IPS DF 19.7 (cell line): ENCODE data around the gene PALLD.

ENCODE experiments used
- DNase-seq: peaks from one replicate; pipeline ENCODE4 v3.0.0-alpha.2; 2013; ENCODE audit warnings: low read depth, low spot score

Gene PALLD

DNA sequence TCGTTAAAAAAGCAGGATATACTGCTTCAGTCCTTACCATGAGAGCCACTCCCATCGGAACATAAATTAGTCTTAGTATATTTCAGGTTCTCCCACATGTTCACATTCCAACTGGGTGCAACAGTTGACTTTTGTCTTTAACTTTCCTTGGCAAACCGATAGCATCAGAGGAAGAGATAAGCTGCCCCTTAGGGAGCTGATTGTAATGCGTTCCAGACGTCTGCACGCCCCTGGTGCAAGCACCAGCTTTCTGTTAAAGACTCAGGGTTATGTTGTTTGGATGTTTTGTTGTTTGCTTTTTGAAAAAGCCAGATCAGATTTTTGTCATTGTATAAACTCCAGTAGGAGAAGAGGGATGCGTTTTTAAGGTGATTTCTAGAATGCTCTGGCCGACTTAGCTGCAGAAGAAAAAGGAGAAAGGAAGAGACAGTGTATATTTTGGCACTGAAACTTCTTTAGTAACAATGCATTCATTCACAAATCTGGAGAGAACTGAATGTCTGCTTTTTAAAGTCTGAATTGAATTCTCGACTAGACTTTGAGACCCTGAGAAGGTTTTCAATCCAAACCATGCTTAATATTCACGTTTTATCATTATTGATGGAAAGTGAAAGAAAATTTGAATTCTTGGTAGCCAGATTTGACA is 352.3 kb downstream of the PALLD start:
- DNase-seq = no peak

DNA sequence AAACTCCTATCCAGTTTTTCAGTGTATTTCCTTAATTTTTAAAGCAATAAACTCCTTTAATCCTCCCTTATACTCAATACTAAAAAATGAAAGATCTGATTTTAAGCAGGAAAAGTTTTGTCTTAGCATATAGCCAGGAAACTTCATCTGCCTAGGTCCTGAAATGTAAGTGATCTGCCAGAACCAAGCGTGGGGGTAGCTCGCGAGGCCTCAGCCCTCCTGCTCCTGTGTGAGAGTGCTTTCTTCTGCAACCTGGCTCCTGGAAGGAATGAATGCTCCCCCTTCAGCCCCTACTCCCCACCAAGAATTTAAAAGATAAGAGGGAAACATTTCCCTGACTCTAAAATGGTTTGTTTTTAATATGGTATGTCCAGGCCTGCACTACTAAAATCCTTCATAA is 353.1 kb downstream of the PALLD start:
- no peak for DNase-seq

DNA sequence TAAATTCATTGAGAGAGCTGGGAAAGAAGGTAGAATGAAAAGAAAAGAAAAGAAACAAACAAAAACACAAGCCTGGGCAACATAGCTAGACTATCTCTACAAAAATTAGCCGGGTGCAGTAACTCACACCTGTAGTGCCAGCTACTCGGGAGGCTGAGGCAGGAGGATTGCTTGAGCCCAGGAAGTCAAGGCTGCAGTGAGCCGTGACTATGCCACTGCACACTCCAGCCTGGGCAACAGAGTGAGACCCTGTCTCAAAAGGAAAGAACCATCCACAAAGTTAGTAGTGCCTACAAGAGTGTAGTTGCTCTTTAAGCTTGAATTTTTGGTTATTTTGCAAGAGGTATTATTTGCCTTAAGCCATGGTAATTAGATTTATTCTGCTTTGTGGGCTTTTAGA is 355.5 kb downstream of the PALLD start:
- DNase-seq = no peak

DNA sequence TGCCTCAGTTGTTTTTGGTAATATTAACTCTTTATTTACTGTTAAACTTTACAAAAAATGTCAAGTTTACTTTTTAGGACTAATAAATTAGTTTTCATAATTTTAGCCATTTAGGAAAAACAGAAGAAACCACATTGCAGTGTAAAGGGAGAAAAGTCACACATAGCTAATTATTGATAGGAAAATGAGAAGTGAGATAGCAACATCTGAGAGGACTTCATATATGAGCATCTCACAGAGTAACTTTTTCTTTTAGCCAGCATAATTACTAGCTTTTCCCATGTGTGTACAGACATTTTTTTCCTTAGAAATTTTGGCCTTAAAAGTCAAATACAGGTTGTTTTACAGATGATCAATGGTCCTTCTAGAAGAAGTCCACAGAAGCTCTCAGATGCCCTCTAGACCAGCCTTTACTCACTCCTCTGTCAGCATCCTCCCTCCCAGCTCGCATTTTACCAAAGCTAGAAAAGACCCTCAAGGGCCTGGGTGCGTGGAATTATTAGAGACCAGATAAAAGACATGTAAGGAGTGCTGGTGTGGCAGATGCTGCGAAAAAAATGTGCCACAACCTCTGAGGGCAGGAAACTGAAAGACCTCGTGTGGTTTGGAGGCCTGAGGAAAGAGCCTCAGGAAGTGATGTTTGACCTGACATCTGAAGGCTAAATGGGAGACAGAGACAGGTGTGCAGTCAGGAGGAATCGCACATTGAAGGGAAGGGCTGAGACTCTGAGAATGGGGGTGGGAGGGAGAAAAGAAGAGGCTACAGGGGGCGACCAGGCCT is 356.3 kb downstream of the PALLD start:
- DNase-seq = no peak

DNA sequence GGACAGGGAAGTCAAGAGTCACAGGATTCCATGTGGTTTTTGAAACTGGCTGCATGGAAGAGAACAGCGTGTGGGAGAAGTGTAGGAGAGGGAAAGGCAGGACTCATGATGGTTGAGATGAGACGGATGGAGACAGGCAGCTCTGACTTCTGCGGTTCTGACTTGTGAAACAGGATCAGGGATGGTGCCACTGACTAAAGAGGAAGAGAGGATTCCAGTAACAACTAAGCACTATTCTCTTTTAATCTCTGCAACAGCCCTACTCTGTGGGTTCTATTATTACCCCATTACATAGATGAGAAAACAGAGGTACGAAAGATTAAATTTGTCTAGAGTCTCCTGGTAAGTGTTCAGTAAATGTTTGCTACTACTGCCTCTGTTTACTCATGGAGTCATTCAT is 356.9 kb downstream of the PALLD start:
- no peak for DNase-seq

DNA sequence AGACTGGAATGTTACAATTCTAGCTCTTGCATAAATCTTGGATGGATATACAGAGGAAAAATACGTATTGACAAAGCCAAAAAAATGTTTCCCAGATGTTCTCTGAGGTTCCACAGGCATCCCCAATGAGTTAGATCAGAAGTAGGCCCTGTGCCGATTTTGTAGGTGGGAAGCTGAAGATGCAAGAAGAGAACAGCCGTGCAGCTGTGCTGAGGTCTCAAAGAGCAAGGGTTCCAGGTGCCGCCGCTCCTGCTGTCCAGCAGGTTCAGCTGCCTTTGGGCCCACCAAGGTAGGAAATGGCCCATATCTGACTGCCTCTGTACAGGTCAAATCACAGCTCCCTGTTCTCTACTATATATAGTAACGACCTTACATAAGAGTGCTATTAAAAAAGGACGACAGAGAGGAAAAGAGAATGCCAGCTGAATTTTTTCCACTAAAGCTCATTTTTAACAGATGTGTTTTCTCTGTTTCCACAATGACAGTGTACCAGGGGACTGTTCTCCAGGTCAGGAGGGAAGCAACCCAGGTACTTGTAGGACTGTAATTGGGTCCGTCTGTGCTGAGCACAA is 357.6 kb downstream of the PALLD start:
- DNase-seq = no peak

DNA sequence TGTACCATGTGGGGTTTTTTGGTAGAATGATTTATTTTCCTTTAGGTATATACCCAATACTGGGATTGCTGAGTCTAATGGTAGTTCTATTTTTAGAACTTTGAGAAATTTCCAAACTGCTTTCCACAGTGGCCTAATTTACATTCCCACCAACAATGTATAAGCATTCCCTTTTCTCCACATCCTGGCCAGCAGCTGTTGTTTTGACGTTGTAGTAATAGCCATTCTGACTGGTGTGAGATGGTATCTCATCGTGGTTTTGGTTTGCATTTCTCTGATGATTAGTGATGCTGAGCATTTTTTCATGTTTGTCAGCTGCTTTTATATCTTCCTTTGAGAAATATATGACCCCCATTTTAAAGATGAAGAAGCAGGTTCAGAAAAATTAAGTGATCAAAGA is 359.5 kb downstream of the PALLD start:
- DNase-seq = no peak

DNA sequence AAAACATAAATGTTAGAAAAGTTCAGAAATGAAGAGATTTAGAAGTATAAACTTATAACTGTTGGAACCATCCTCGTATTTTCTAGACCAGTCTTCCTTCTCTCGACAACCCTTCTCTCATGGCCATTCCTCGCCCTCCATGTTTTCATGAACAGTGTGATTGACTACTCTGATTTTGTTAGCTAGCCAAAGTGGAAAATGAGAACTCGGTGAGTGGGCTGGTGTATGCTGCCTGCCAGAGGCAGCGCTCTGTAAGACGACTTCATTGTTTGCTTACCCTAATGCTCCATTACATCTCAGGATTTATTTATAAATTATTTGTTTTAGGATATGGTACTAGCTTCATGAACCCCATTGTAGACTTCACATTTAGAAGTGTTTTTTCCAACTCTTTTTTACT is 360.2 kb downstream of the PALLD start:
- DNase-seq = no peak

DNA sequence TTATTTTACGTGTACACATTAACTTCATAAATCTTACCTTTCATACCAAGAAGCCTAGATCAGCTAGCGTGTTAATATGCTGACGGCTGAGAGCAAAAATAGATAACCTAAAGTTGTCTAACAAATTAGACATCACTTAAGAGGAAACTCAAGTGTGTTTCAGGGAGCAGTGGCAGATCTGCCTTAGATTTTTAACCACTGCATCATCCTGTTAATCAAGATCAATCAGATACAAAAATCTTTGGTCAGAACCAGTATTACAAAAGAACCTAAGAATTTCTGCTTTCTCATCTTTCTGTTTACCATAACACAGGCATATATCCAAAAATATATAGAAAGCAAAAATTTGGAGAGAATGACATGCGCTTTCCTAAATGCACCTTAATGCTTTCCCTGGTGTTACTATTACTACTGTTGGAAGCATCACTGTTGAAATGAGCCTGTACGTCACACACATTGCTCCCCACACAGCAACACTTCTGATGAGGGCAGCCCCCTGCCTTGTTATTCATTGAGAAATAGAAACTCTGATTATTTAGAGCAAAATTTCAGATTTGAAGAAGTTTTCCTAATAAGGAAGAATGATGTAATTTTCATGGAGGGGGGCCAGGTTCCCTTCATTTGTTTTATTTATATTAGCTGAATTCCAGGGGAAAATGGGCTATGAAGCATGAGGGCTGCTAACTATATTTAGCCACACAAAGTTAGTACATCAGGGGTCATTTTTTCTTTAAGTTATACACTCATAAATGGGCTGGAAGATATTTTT is 360.9 kb downstream of the PALLD start:
- DNase-seq = no peak

DNA sequence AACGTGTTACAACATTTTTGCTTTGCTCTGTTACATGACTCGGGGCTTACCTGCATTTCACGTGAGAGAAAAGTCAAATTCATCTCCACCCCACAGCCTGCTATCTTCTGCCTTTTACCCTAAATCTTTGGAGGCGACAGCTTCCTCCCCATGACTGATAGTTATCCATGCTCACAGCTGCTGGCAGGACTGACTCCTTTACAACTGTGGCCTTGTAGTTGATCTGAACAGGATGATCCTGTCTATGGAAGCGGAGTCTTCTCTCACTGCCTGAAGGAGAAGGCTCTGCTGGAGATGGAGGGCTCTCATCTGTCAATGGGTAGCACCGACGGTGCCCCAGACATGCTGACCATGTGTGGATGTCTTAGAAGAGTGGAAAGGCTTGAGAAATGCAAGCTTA is 362.2 kb downstream of the PALLD start:
- no peak for DNase-seq

DNA sequence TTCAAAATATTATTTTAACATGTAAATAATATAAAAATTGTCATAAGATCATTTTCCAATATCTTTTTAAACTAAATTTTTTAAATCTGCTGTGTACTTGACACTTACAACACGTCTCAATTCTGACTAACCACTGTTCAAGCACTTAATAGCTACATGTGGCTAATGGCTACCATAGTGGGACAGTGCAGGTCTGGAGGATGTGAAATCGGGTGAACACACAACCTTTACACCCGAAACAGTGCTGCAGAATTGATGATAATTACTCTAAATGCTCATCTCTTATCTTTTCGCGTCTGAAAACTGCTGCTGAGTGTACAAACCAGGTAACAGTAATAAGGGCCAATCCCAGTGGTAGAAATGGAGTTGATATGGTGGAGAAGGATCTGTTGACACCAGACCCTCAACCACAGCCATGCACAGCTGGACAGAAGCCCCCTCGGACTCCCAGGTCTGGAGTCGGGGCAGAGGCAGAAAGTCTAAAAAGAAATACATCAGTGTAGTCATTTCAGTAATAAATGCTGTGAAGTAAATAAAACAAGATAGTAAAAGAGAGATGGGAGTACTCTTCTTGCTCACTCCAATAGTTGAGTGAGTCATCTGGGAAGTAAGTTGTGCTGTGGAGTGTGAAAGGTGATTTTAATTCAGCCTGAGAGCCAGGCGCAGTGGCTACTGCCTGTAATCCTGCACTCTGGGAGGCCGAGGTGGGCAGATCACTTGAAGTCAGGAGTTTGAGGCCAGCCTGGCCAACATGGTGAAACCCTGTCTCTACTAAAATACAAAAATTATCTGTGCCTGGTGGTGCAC is 363.2 kb downstream of the PALLD start:
- no peak for DNase-seq

DNA sequence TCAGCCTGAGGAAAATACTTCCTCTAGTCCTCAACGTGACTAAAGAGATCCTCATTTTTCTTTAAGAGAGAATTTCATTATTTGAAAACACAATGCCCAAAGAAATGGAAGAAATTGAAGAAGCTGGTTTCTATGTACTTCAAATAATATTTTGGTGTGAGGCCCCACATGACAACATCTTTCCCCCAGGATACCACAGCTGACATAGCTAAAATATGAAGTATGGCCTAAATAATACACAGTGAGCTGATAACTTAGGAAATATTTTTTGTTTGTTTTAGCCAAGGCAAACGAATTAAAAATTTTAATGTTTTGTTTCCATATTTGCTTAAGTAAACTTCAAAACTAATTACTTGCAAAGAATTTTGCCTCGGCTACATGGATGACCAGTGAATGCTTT is 364.0 kb downstream of the PALLD start:
- DNase-seq = no peak

DNA sequence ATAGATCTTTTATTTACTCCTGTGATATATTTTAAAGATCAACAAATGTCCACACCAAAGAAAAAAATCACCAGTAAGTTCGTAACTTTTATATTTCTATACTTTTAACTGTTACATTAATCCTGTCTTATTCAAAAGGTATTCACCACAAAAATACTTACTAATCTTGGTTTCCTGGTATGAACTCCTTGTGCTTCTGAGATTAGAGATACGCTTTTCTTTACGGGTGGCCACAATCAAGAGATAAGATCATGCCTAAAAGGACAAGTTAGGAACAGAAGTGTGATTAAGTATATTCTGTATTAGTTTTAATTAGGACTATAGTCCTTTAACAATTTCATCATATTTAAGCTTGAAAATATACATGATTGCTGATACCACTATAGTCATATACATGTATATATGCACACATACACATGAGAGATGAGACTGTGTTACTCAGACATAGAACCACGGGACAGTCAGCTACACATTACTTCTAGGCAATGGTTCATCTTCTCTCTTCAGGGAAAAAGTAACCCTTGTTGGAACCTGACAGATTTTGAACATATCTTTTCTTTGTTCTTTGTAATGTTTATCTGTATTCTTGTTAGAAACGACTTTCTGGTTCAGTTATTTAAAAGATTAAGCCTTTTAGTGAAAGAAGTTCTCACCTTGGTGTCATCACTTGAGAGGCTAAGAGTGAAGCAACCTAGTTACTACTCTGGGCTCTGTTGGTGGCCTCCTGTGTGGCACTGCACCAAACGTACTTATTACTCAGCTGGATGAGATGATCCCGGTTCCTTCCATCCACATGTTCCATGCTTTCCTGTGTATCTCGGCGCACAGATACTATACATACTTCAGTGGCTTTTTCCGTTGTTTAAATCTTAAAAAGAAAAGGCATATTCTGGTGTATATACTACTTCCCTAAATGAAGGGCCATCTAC is 367.1 kb downstream of the PALLD start:
- no peak for DNase-seq

DNA sequence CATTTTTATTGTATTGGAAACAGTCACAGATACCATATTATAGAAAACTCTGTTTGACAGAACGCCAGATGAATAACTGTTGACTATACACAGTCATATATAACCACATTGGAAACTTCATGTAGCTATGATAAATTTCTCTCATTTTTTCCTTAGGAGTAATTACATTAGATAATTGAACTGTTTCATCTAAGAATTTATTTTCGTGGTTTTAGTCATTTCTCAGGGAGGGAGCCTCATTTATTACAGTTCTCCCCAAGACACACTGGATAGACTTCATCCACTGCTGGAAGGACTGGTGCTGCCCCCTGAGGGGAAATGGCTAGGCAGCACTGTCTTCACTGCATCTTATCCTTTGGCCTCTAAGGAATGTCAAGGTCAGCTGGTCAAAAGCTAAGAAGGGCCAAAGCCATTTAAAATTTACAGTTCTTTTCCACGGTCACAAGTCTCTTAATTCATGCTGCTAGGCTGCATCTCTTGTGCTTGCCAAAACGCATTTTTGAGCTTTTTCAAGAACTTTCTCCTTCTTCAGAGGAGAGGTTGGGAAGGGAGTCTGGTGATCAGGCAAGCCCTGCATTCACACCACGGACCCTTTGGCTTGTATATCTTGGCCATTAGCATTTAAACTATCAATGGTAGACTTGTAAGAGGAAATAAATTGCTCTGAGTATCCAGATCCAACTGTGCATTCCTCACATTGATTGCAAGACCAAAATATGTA is 368.1 kb downstream of the PALLD start:
- DNase-seq = peak; percentile 48

DNA sequence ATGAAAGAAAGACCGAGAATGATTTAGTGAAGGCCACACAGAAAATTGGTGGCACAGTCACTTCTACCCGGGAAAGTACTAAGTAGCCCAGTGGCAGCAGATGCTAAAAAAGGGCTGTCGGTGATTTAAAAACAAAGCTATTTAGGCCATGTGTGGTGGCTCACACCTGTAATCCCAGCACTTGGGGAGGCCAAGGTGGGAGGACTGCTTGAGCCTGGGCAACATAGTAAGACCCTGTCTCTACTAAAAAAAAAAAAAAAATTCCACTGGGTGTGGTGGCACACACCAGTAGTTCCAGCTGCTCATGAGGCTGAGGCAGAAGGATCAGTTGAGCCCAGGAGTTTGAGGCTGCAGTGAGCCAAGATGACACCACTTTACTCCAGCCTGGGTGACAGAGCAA is 369.0 kb downstream of the PALLD start:
- DNase-seq = no peak

DNA sequence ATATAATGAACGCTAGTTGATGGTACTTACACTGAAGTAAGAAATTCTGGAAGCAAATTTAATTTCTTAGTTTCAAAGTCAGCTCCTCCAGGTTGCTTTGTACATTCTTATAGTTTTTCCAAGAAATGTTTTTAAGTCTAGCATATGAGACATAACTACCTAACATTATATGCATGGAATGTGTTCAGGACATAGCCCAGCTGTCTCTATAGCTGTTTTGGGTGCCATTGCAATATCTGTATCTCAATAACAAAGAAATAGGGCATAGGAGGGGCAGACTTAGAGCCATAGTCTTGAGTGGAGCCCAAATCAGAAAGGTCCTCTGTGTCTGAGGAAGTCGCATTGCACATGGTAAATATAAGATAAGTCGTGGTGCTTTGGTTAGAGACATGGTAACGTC is 369.8 kb downstream of the PALLD start:
- DNase-seq = no peak

DNA sequence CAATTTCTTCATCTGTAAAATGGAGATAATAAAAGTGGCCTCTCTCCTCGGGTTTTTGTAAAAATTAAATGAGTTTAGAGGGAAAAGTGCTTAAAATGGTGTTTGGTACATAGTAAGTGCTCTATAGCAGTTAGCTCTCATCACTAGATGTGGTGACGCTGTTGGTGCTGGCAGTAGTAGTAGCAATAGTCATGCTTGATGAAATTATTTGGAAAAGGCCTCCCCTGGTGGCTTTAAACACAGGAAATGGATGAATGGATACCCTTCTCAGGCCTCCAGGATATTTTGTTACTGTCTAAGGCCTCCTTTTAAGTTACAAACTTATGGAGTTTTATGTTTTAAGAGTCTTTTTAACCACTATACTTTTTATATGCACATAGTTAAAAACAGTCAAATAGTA is 370.3 kb downstream of the PALLD start:
- no peak for DNase-seq

DNA sequence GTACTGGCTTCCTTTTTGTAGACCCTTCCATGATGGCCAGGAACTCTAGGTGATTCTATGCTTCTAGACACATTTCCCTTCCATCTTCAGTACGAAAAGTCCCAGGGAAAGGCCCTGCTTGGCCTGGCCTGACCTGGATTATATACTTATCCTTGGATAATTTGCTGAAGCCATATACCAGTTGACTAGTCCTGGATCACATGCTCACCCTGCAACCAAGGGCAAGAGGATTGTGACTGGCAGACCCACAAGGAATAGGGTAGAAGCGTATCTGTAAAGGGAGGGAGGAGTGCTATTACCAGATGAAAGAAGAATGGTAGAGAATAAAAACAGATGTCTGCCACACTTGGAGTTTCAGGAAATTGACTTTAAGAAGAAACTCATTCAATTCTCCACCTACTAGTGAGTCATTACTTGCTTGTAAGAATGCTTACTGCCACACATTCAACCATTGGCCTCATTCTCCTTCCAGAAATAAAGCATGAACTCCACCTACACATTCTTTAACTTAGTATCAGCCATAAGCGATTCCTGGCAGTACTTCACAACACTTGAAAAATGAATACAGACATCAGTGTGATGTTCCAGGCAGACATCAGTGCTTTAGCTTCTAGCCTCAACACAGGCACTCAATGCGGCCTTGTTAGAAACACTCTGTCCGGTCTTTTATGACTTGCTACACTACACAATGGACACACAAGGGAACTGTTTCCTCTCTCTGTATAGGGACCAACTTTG is 371.4 kb downstream of the PALLD start:
- no peak for DNase-seq

DNA sequence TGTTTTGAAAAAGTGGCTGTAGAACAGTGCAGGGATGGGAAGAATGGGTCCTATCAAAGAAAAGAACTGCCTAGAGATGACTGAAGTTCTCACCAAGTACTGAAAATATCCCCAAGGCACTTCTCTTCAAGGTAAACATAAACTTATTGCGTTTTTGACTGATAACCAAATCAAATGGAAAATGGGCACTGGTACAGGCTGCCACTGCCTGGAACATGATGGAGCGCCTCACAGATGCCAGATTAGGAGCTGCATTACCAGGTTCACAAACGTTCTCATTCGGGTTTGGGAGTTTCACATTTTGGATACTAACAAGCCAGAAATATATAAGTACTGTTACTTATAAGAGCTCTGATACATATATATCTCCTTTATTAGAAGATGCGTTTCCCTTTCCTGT is 371.9 kb downstream of the PALLD start:
- no peak for DNase-seq
